H9 (cell line): Measurements from ENCODE around the gene PADI4. TPM values are rescaled to one million over a fixed set of nuclear protein-coding genes. Genes with fewer than 3 reads are reported as not detected.

ENCODE experiments used
- DNase-seq: peaks from one replicate; pipeline ENCODE4 v3.0.0-alpha.2; 2017
- H2AFZ ChIP-seq: one replicate; pipeline ENCODE4 v1.6.1; 2013; ENCODE audit warnings: mild to moderate bottlenecking, low read length, control low read depth, moderate library complexity
- H2AK5ac ChIP-seq: 2 replicates; pipeline ENCODE4 v1.6.1; 2013; ENCODE audit warnings: low read length, control low read depth, mixed read lengths; ENCODE audit not compliant: insufficient read length
- H2BK120ac ChIP-seq: one replicate; pipeline ENCODE4 v1.6.1; 2013; ENCODE audit warnings: low read depth, mild to moderate bottlenecking, low read length, control low read depth, inconsistent platforms; ENCODE audit not compliant: poor library complexity, severe bottlenecking
- H2BK12ac ChIP-seq: 2 replicates; pipeline ENCODE4 v1.6.1; 2013; ENCODE audit warnings: low read length, control low read depth, mixed read lengths, low read depth; ENCODE audit not compliant: insufficient read length
- H2BK15ac ChIP-seq: 2 replicates; pipeline ENCODE4 v1.6.1; 2013; ENCODE audit warnings: low read depth, low read length, control low read depth
- H2BK20ac ChIP-seq: one replicate; pipeline ENCODE4 v1.6.1; 2013; ENCODE audit warnings: low read depth, mild to moderate bottlenecking, low read length, control low read depth, inconsistent platforms; ENCODE audit not compliant: poor library complexity, severe bottlenecking
- H2BK5ac ChIP-seq: 2 replicates; pipeline ENCODE4 v1.6.1; 2013; ENCODE audit warnings: low read length, control low read depth, mixed read lengths; ENCODE audit not compliant: insufficient read length
- H3K14ac ChIP-seq: 2 replicates; pipeline ENCODE4 v1.6.1; 2013; ENCODE audit warnings: low read length, control low read depth; ENCODE audit not compliant: insufficient read depth
- H3K18ac ChIP-seq: 2 replicates; pipeline ENCODE4 v1.6.1; 2013; ENCODE audit warnings: low read depth, mild to moderate bottlenecking, mixed read lengths, low read length, control low read depth; ENCODE audit not compliant: insufficient read length
- H3K23ac ChIP-seq: 2 replicates; pipeline ENCODE4 v1.6.1; 2013; ENCODE audit warnings: low read length, control low read depth, mixed read lengths, low read depth; ENCODE audit not compliant: insufficient read length
- H3K23me2 ChIP-seq: 2 replicates; pipeline ENCODE4 v1.6.1; 2013; ENCODE audit warnings: low read depth, mild to moderate bottlenecking, mixed read lengths, low read length, control low read depth; ENCODE audit not compliant: insufficient read length, poor library complexity, severe bottlenecking
- H3K27ac ChIP-seq: 2 replicates; pipeline ENCODE4 v1.5.1; 2013; ENCODE audit warnings: low read length, control low read depth, mixed read lengths, low read depth; ENCODE audit not compliant: insufficient read length
- H3K27me3 ChIP-seq: 2 replicates; pipeline ENCODE4 v1.6.1; 2013; ENCODE audit warnings: low read length, control low read depth, inconsistent platforms; ENCODE audit not compliant: insufficient read depth
- H3K4ac ChIP-seq: 2 replicates; pipeline ENCODE4 v1.6.1; 2013; ENCODE audit warnings: low read depth, mild to moderate bottlenecking, control low read depth, inconsistent platforms, low read length, moderate library complexity
- H3K4me1 ChIP-seq: 2 replicates; pipeline ENCODE4 v1.6.1; 2013; ENCODE audit warnings: low read length, control low read depth, inconsistent platforms; ENCODE audit not compliant: insufficient read depth
- H3K4me2 ChIP-seq: 2 replicates; pipeline ENCODE4 v1.6.1; 2013; ENCODE audit warnings: low read length, control low read depth, mixed read lengths; ENCODE audit not compliant: insufficient read length, insufficient read depth
- H3K56ac ChIP-seq: 2 replicates; pipeline ENCODE4 v1.6.1; 2013; ENCODE audit warnings: low read depth, mild to moderate bottlenecking, mixed read lengths, low read length, control low read depth; ENCODE audit not compliant: insufficient read length
- H3K79me1 ChIP-seq: 2 replicates; pipeline ENCODE4 v1.6.1; 2013; ENCODE audit warnings: low read depth, mild to moderate bottlenecking, moderate library complexity, low read length, control low read depth, inconsistent platforms; ENCODE audit not compliant: insufficient read depth, poor library complexity, severe bottlenecking
- H3K79me2 ChIP-seq: 2 replicates; pipeline ENCODE4 v1.6.1; 2013; ENCODE audit warnings: low read length, control low read depth, inconsistent platforms; ENCODE audit not compliant: insufficient read depth
- H3K9ac ChIP-seq: 2 replicates; pipeline ENCODE4 v1.6.1; 2013; ENCODE audit warnings: low read length, control low read depth, mixed read lengths; ENCODE audit not compliant: insufficient read length; ENCODE audit errors: extremely low read depth
- H3K9me3 ChIP-seq: one replicate; pipeline ENCODE4 v1.6.1; 2013; ENCODE audit warnings: low read depth, low read length, inconsistent platforms; ENCODE audit not compliant: control insufficient read depth
- H3T11ph ChIP-seq: one replicate; pipeline ENCODE4 v1.6.1; 2013; ENCODE audit warnings: mild to moderate bottlenecking, low read length, control low read depth, inconsistent platforms
- H4K20me1 ChIP-seq: one replicate; pipeline ENCODE4 v1.6.1; 2013; ENCODE audit not compliant: control insufficient read depth, insufficient read length, insufficient read depth
- H4K5ac ChIP-seq: 2 replicates; pipeline ENCODE4 v1.6.1; 2013; ENCODE audit warnings: low read depth, mild to moderate bottlenecking, mixed read lengths, low read length, control low read depth; ENCODE audit not compliant: insufficient read length
- H4K8ac ChIP-seq: replicated peaks from 2 replicates; pipeline ENCODE4 v1.6.1; 2013; ENCODE audit warnings: low read length, control low read depth, mixed read lengths, low read depth; ENCODE audit not compliant: insufficient read length
- H4K91ac ChIP-seq: 2 replicates; pipeline ENCODE4 v1.6.1; 2013; ENCODE audit warnings: low read depth, mild to moderate bottlenecking, moderate library complexity, mixed read lengths, low read length, control low read depth; ENCODE audit not compliant: insufficient read length
- H3K27ac Mint-ChIP-seq, 3 experiments: 2 replicates in 2 of 3; 3 replicates in 1 of 3; pipeline ENCODE4 v1.8.0; 2020 to 2021; ENCODE audit warnings: mixed read lengths in 3 of 3, mild to moderate bottlenecking in 1 of 3, moderate library complexity in 1 of 3
- H3K27me3 Mint-ChIP-seq: 2 replicates; pipeline ENCODE4 v1.8.0; 2021; ENCODE audit warnings: low read depth, mild to moderate bottlenecking, moderate library complexity, mixed read lengths
- H3K36me3 Mint-ChIP-seq, 3 experiments: 2 replicates in 2 of 3; 3 replicates in 1 of 3; pipeline ENCODE4 v1.8.0; 2020 to 2021; ENCODE audit warnings: low read depth in 3 of 3, mixed read lengths in 3 of 3; ENCODE audit not compliant: insufficient read depth in 1 of 3
- H3K4me1 Mint-ChIP-seq, 2 experiments: 2 replicates each; pipeline ENCODE4 v1.8.0; 2020; ENCODE audit warnings: mixed read lengths in 2 of 2
- H3K4me3 Mint-ChIP-seq, 2 experiments: 2 replicates in 1 of 2; 3 replicates in 1 of 2; pipeline ENCODE4 v1.8.0; 2020 to 2021; ENCODE audit warnings: mild to moderate bottlenecking in 2 of 2, mixed read lengths in 2 of 2, moderate library complexity in 1 of 2
- H3K9me3 Mint-ChIP-seq, 2 experiments: 2 replicates in 1 of 2; 3 replicates in 1 of 2; pipeline ENCODE4 v1.8.0; 2020; ENCODE audit warnings: mild to moderate bottlenecking in 2 of 2, mixed read lengths in 2 of 2, moderate library complexity in 1 of 2
- CTCF ChIP-seq: fragments of 200-600 bp; sonication (generic); conservative IDR thresholded peaks from 3 replicates; pipeline ENCODE4 v1.8.0; 2021; ENCODE audit warnings: antibody characterized with exemption, mild to moderate bottlenecking
- WGBS: extraction: QIAGEN DNeasy Blood & Tissue Kit; methylation state at CpG from one replicate; pipeline ENCODE4 v1.1.7; 2013; ENCODE audit warnings: missing lambda C conversion rate, low lambda C conversion rate, mixed read lengths; ENCODE audit not compliant: insufficient read length; ENCODE audit errors: extremely low coverage; 5-methylcytosine and 5-hydroxymethylcytosine counted together
- total RNA-seq: library from RNA; stranded (reverse); gene quantifications from 2 replicates; pipeline ENCODE4 v1.2.1, GENCODE V29; 2021

PADI4 gene
- total RNA-seq, 1 experiment from 2014 or later: 0.13 TPM

DNA sequence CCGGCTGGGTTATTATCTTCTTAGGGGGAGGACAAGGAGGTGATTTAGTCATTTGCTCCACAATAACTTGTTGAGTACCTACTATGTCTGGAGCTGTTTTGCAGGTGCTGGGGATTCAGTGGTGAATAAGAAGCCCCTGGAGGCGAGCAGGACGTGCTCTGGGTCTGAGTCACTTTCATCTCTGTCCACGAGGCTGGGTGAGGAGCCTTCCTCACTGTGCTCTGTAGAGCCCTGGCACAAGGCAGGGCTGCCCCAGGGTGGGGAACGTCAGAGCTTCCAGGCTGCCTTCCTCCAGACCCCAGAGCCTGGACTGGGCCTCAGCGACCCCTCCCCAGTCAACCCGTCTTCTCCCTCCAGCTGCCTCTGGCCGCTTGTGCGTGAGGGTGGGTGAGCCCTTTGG lies 61.5 kb downstream of the PADI4 start:
- peaks cover 18 to 19% of the 10 kb centered on the region in 2 experiments for H3K4me1 Mint-ChIP-seq
- Histone ChIP-seq H3K9ac (no peak overlapping the region), H3K79me2 (no peaks in the 10 kb centered on the region)

More for the DNA sequence above, 61.5 kb downstream of the PADI4 start:
- Histone ChIP-seq H4K5ac (no peak overlapping the region), H3K56ac (no peak overlapping the region), H4K8ac (no peak overlapping the region), H4K20me1 (no peaks in the 10 kb centered on the region), H3T11ph (no peak overlapping the region), H3K23me2 (no peaks in the 10 kb centered on the region), H3K9me3 (no peaks in the 10 kb centered on the region), H3K27ac (no peak overlapping the region), H3K14ac (no peak overlapping the region), H3K18ac (no peak overlapping the region), H3K4ac (no peak overlapping the region), H4K91ac (no peak overlapping the region), H2AK5ac (no peak overlapping the region), H2BK120ac (no peak overlapping the region), H3K4me2 (no peak overlapping the region), H2AFZ (no peak overlapping the region), H3K27me3 (no peaks in the 10 kb centered on the region), H2BK15ac (no peak overlapping the region), H2BK5ac (no peak overlapping the region), H2BK20ac (no peak overlapping the region), H3K79me1 (no peaks in the 10 kb centered on the region), H2BK12ac (no peak overlapping the region), H3K23ac (no peak overlapping the region), H3K4me1 (no peaks in the 10 kb centered on the region)
- Mint-ChIP-seq H3K27ac (no peak overlapping the region), H3K36me3 (no peaks in the 10 kb centered on the region), H3K4me3 (no peak overlapping the region), H3K27me3 (peaks cover 12% of the 10 kb centered on the region), H3K9me3 (no peaks in the 10 kb centered on the region)
- DNase-seq: peak; percentile 49
- WGBS: no CpG with 5 or more reads among the region's 9 CpGs
- TF ChIP-seq CTCF: no peak
